IMR-90 (cell line): ENCODE measurements around the gene MED22. TPM values are rescaled to one million over a fixed set of nuclear protein-coding genes. Genes with fewer than 3 reads are reported as not detected.

Experiments used
- ATAC-seq: fragments of 200-7000 bp; cut with Tn5 transposase; 2 replicates; pipeline ENCODE4 v1.9.1; 2020; ENCODE audit warnings: low read depth, mild to moderate bottlenecking, moderate library complexity
- BruUV-seq: library from RNA; stranded (reverse); fragments of 400-500 nt; replicated peaks from 2 replicates; lab custom pipeline; 2021; lab: Mats Ljungman, UMichigan
- CTCF ChIA-PET: fragments of 300-600 bp; formaldehyde crosslinking; extraction: SDS; loops from one replicate; lab custom pipeline; 2021; ENCODE audit warnings: antibody characterized with exemption; lab: Yijun Ruan, JAX
- POLR2A ChIA-PET: fragments of 300-600 bp; sonication (Branson Sonifier 250); formaldehyde crosslinking; loops from one replicate; lab custom pipeline; 2022; ENCODE audit warnings: antibody characterized with exemption; ENCODE audit not compliant: unreplicated experiment; lab: Charles Lee
- DNase-seq: peaks from one replicate; pipeline ENCODE4 v3.0.0; 2013
- H2AFZ ChIP-seq: replicated peaks from 2 replicates; pipeline ENCODE3; 2013; ENCODE audit warnings: low read length, mild to moderate bottlenecking; ENCODE audit not compliant: poor library complexity
- H2AK5ac ChIP-seq: 2 replicates; pipeline ENCODE4 v1.6.1; 2013; ENCODE audit warnings: low read depth, low read length, inconsistent platforms
- H2AK9ac ChIP-seq: replicated peaks from 2 replicates; pipeline ENCODE3; 2013; ENCODE audit warnings: mild to moderate bottlenecking, low read depth, low read length, moderate library complexity; ENCODE audit not compliant: poor library complexity
- H2BK120ac ChIP-seq: 2 replicates; pipeline ENCODE4 v1.6.1; 2013; ENCODE audit warnings: low read depth, low read length, inconsistent platforms
- H2BK15ac ChIP-seq: 3 replicates; pipeline ENCODE4 v1.6.1; 2013; ENCODE audit warnings: low read depth, low read length, inconsistent platforms
- H2BK20ac ChIP-seq: 2 replicates; pipeline ENCODE4 v1.6.1; 2013; ENCODE audit warnings: low read depth, mild to moderate bottlenecking, inconsistent platforms, low read length, moderate library complexity
- H2BK5ac ChIP-seq: 2 replicates; pipeline ENCODE4 v1.6.1; 2013; ENCODE audit warnings: mild to moderate bottlenecking, low read depth, low read length, inconsistent platforms; ENCODE audit not compliant: poor library complexity, severe bottlenecking
- H3K14ac ChIP-seq: replicated peaks from 2 replicates; pipeline ENCODE4 v1.6.1; 2013; ENCODE audit warnings: low read depth, low read length, inconsistent platforms
- H3K18ac ChIP-seq: 2 replicates; pipeline ENCODE4 v1.6.1; 2013; ENCODE audit warnings: low read depth, low read length, control low read depth
- H3K23ac ChIP-seq: 2 replicates; pipeline ENCODE4 v1.6.1; 2013; ENCODE audit warnings: low read depth, low read length, inconsistent platforms
- H3K27ac ChIP-seq: 2 replicates; pipeline ENCODE4 v1.5.1; 2013; ENCODE audit warnings: mild to moderate bottlenecking, control low read depth, low read length; ENCODE audit not compliant: insufficient read depth
- H3K27me3 ChIP-seq: 2 replicates; pipeline ENCODE4 v1.6.1; 2013; ENCODE audit warnings: low read length; ENCODE audit not compliant: control insufficient read depth, insufficient read depth
- H3K36me3 ChIP-seq: 2 replicates; pipeline ENCODE4 v1.6.1; 2013; ENCODE audit warnings: low read length, mixed read lengths; ENCODE audit not compliant: control insufficient read depth, insufficient read depth
- H3K4ac ChIP-seq: 2 replicates; pipeline ENCODE4 v1.6.1; 2013; ENCODE audit warnings: low read depth, low read length, inconsistent platforms
- H3K4me1 ChIP-seq: 2 replicates; pipeline ENCODE4 v1.6.1; 2013; ENCODE audit warnings: low read length, mixed read lengths; ENCODE audit not compliant: control insufficient read depth, insufficient read depth
- H3K4me2 ChIP-seq: 2 replicates; pipeline ENCODE4 v1.6.1; 2013; ENCODE audit warnings: low read depth, mild to moderate bottlenecking, control low read depth, low read length, moderate library complexity
- H3K4me3 ChIP-seq: 2 replicates; pipeline ENCODE4 v1.5.1; 2013; ENCODE audit warnings: low read depth, mild to moderate bottlenecking, control low read depth, low read length, moderate library complexity; ENCODE audit not compliant: insufficient read depth
- H3K56ac ChIP-seq: 2 replicates; pipeline ENCODE4 v1.6.1; 2013; ENCODE audit warnings: low read length, inconsistent platforms; ENCODE audit not compliant: insufficient read depth; ENCODE audit errors: extremely low read depth
- H3K79me1 ChIP-seq, 2 experiments: 2 replicates each; pipeline ENCODE4 v1.6.1; 2013; ENCODE audit warnings: low read length in 2 of 2, inconsistent platforms in 1 of 2, low read depth in 1 of 2
- H3K9ac ChIP-seq: 2 replicates; pipeline ENCODE4 v1.6.1; 2013; ENCODE audit warnings: low read depth, low read length, control low read depth
- H3K9me1 ChIP-seq: 2 replicates; pipeline ENCODE4 v1.6.1; 2013; ENCODE audit warnings: low read length, inconsistent platforms; ENCODE audit not compliant: insufficient read depth
- H3K9me3 ChIP-seq: 2 replicates; pipeline ENCODE4 v1.6.1; 2013; ENCODE audit warnings: low read length; ENCODE audit not compliant: control insufficient read depth, insufficient read depth
- H4K20me1 ChIP-seq: 2 replicates; pipeline ENCODE4 v1.6.1; 2013; ENCODE audit warnings: low read length, inconsistent platforms; ENCODE audit not compliant: insufficient read depth
- H4K5ac ChIP-seq: 2 replicates; pipeline ENCODE4 v1.6.1; 2013; ENCODE audit warnings: mild to moderate bottlenecking, low read depth, low read length, control low read depth
- H4K8ac ChIP-seq, 2 experiments: 2 replicates each; pipeline ENCODE4 v1.6.1; 2013; ENCODE audit warnings: low read depth in 2 of 2, low read length in 2 of 2, control low read depth in 1 of 2, inconsistent platforms in 1 of 2
- H4K91ac ChIP-seq: 2 replicates; pipeline ENCODE4 v1.6.1; 2013; ENCODE audit warnings: low read depth, low read length, inconsistent platforms; ENCODE audit not compliant: insufficient read depth
- BHLHE40 ChIP-seq: fragments of 150-350 bp; IDR thresholded peaks from 2 replicates; pipeline ENCODE4 v1.6.1; 2016; ENCODE audit warnings: mild to moderate bottlenecking, low read depth, low read length
- CEBPB ChIP-seq: IDR thresholded peaks from 2 replicates; pipeline ENCODE4 v1.6.1; 2012; ENCODE audit warnings: low read depth, low read length, improper control_type of control experiment
- CHD1 ChIP-seq: IDR thresholded peaks from 2 replicates; pipeline ENCODE4 v1.6.1; 2012; ENCODE audit warnings: low read depth, low read length, improper control_type of control experiment
- FOS ChIP-seq: fragments of 150-350 bp; IDR thresholded peaks from 2 replicates; pipeline ENCODE4 v1.6.1; 2016; ENCODE audit warnings: low read depth, low read length
- MAFK ChIP-seq: IDR thresholded peaks from 2 replicates; pipeline ENCODE4 v1.6.1; 2012; ENCODE audit warnings: low read depth, low read length, improper control_type of control experiment
- MAZ ChIP-seq: IDR thresholded peaks from 2 replicates; pipeline ENCODE4 v1.6.1; 2012; ENCODE audit warnings: low read depth, mild to moderate bottlenecking, low read length, improper control_type of control experiment, moderate library complexity, borderline replicate concordance
- MXI1 ChIP-seq: IDR thresholded peaks from 2 replicates; pipeline ENCODE4 v1.6.1; 2012; ENCODE audit warnings: low read depth, mild to moderate bottlenecking, low read length, moderate library complexity, borderline replicate concordance
- NFE2L2 ChIP-seq: fragments of 150-350 bp; IDR thresholded peaks from 2 replicates; pipeline ENCODE4 v1.6.1; 2016; ENCODE audit warnings: low read depth, mild to moderate bottlenecking, low read length
- POLR2A ChIP-seq: IDR thresholded peaks from 2 replicates; pipeline ENCODE4 v1.6.1; 2012; ENCODE audit warnings: mild to moderate bottlenecking, low read depth, low read length
- RAD21 ChIP-seq: IDR thresholded peaks from 2 replicates; pipeline ENCODE4 v1.6.1; 2012; ENCODE audit warnings: low read length, improper control_type of control experiment
- RCOR1 ChIP-seq: IDR thresholded peaks from 2 replicates; pipeline ENCODE4 v1.6.1; 2012; ENCODE audit warnings: mild to moderate bottlenecking, low read length, improper control_type of control experiment; ENCODE audit not compliant: insufficient replicate concordance
- RFX5 ChIP-seq: IDR thresholded peaks from 2 replicates; pipeline ENCODE4 v1.8.0; 2012; ENCODE audit warnings: low read depth, mild to moderate bottlenecking, low read length, moderate library complexity
- SMC3 ChIP-seq: fragments of 150-350 bp; IDR thresholded peaks from 2 replicates; pipeline ENCODE4 v1.6.1; 2016; ENCODE audit warnings: low read depth, mild to moderate bottlenecking, antibody characterized with exemption, low read length, moderate library complexity
- WGBS, 2 experiments: methylation state at CpG; one replicate each; pipeline versions ENCODE4 v1.1.5 to v1.1.7; 2013; ENCODE audit warnings: missing lambda C conversion rate in 2 of 2; ENCODE audit not compliant: insufficient read length in 1 of 2; ENCODE audit errors: extremely low coverage in 2 of 2; 5-methylcytosine and 5-hydroxymethylcytosine counted together
- dilution Hi-C: fragments of 300-500 bp; cut with HindIII; formaldehyde crosslinking; loops from one replicate; pipeline ENCODE4 v1.14.3; 2018; ENCODE audit warnings: low sequenced_read_pairs; ENCODE audit not compliant: unreplicated experiment
- in situ Hi-C: fragments of 300-500 bp; cut with MboI; formaldehyde crosslinking; loops from 3 replicates; pipeline ENCODE4 v1.14.3; 2019; ENCODE audit warnings: low sequenced_read_pairs, inconsistent platforms, mixed read lengths
- intact Hi-C: fragments of 100-400 bp; cut with micrococcal nuclease; formaldehyde crosslinking; loops from 2 replicates; pipeline ENCODE4 v1.10.0; 2022
- polyA plus RNA-seq, 3 experiments: library from polyadenylated mRNA; depleted of rRNA; stranded (reverse); fragments of >200 nt; gene quantifications; 2 replicates each; pipeline ENCODE4 v1.2.3, GENCODE V29; 2012; ENCODE audit warnings: low replicate concordance in 1 of 3
- total RNA-seq: library from RNA; depleted of rRNA; stranded (reverse); fragments of >200 nt; gene quantifications from 2 replicates; pipeline ENCODE4 v1.2.3, GENCODE V29; 2012
- TF ChIP-seq, protein P1 (sequence below): fragments of 150-350 bp; IDR thresholded peaks from 2 replicates; pipeline ENCODE4 v1.6.1; 2017; ENCODE audit warnings: mild to moderate bottlenecking, antibody characterized with exemption, low read length, low read depth
- TF ChIP-seq, protein P2 (sequence below): fragments of 150-350 bp; IDR thresholded peaks from 2 replicates; pipeline ENCODE4 v1.6.1; 2016; ENCODE audit warnings: low read depth, mild to moderate bottlenecking, low read length, moderate library complexity, borderline replicate concordance

The MED22 gene
- total and polyA plus RNA-seq, 2 of the 4 experiments (the other 2 are of a cell fraction): 7.9 to 28.3 TPM

DNA sequence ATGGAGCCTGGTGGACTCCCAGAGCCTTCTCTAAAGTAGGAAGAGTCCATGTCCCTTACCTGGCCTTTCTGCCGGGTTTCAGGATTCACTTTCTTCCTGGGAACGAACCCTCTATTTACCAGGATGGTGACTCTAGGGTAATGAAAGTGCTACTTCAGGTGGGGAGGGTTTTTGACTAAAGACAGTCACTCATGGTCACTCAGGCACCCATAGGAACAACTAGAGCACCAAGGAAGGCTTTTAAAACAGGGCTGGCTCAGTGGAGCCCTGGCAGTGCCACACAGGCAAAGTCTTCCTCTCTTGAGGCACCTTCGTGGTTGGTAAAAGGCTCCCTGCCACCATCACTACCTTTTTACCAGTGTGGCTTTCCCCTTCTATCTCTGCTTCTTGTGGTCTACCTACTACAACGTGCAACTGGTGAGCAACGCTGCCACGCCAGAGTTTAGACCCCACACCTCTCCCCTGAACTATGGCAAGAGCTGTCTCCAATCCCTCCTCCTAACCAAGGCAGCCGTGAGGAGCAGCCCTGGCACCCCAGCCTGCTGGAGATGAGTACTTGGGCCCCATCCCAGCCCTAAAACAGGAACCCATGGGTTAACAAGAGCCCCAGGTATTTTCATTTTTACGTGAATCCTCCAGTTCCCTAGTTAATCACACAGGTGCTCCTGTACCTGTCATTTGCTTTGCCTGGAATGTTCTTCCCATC lies 4.9 kb upstream of the MED22 start:
- H2AFZ ChIP-seq: no peak overlapping the region
- H4K20me1 ChIP-seq: peaks cover 52% of the 10 kb centered on the region
- H2AK9ac ChIP-seq: no peak overlapping the region
- no peak overlapping the region for H3K9ac ChIP-seq
- H4K5ac ChIP-seq: no peak overlapping the region
- H4K91ac ChIP-seq: no peak overlapping the region
- H3K9me3 ChIP-seq: no peaks in the 10 kb centered on the region
- no peak overlapping the region for H3K23ac ChIP-seq
- H3K56ac ChIP-seq: no peak overlapping the region
- dilution Hi-C loops (no loop called here), in situ Hi-C loops (no loop called here), intact Hi-C loops (no loop called here)
- no peak for DNase-seq
- POLR2A ChIA-PET: no interaction called here
- peaks cover 17% of the 10 kb centered on the region for H3K4me1 ChIP-seq
- peaks cover 3% of the 10 kb centered on the region; the same call in 1 of the 2 replicates for H3K9me1 ChIP-seq
- CTCF ChIA-PET: interaction anchor here (1.1 kb wide), 1 partner anchor 127 kb away, joined by 3 read pairs; no protein-coding TSS in a partner anchor
- no peak overlapping the region for H3K4me2 ChIP-seq
- peaks cover 33 to 72% of the 10 kb centered on the region in 2 experiments for H3K79me1 ChIP-seq
- H3K27ac ChIP-seq: no peak overlapping the region
- no peak overlapping the region for H2BK5ac ChIP-seq
- no peaks in the 10 kb centered on the region for H3K27me3 ChIP-seq
- no TSS peak for BruUV-seq
- no peak overlapping the region for H3K14ac ChIP-seq
- no peak overlapping the region for H3K4me3 ChIP-seq
- H3K4ac ChIP-seq: no peak overlapping the region
- 0 out of 4 replicates have a peak overlapping the region, but pooled peaks of 1 of the 2 experiments have one; percentile 2 for H4K8ac ChIP-seq
- no peak overlapping the region for H2AK5ac ChIP-seq
- no peak overlapping the region for H3K18ac ChIP-seq
- 82% methylated on average over 3 of the region's 8 CpGs; no CpG with 5 or more reads in 1 of the 2 experiments for WGBS, 2 experiments
- H2BK120ac ChIP-seq: no peak overlapping the region
- ATAC-seq: no peak
- no peak overlapping the region for H2BK15ac ChIP-seq
- peaks cover 47% of the 10 kb centered on the region for H3K36me3 ChIP-seq
- no peak overlapping the region for H2BK20ac ChIP-seq
- TF ChIP-seq MAZ (no peak), MAFK (no peak), MXI1 (no peak), BHLHE40 (no peak), RAD21 (no peak), CHD1 (no peak), NFE2L2 (no peak), FOS (no peak), POLR2A (no peak), SMC3 (no peak), RFX5 (no peak), CEBPB (no peak), RCOR1 (no peak)
- TF ChIP-seq, protein P1, sequence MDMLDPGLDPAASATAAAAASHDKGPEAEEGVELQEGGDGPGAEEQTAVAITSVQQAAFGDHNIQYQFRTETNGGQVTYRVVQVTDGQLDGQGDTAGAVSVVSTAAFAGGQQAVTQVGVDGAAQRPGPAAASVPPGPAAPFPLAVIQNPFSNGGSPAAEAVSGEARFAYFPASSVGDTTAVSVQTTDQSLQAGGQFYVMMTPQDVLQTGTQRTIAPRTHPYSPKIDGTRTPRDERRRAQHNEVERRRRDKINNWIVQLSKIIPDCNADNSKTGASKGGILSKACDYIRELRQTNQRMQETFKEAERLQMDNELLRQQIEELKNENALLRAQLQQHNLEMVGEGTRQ: no peak
- TF ChIP-seq, protein P2, sequence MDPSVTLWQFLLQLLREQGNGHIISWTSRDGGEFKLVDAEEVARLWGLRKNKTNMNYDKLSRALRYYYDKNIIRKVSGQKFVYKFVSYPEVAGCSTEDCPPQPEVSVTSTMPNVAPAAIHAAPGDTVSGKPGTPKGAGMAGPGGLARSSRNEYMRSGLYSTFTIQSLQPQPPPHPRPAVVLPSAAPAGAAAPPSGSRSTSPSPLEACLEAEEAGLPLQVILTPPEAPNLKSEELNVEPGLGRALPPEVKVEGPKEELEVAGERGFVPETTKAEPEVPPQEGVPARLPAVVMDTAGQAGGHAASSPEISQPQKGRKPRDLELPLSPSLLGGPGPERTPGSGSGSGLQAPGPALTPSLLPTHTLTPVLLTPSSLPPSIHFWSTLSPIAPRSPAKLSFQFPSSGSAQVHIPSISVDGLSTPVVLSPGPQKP: no peak
